Gastroesophageal sphincter (tissue), 4 donors: ENCODE measurements around the gene UCKL1. TPM values are rescaled to one million over a fixed set of nuclear protein-coding genes. Genes with fewer than 3 reads are reported as not detected.
"Not testable (repeated sequence)": the region's sequence is repeated elsewhere in the genome, so short reads cannot be mapped to it uniquely, and the experiment has no call there.

Source experiments
- ATAC-seq: fragments of 150-250 bp; one replicate; pipeline ENCODE4 v1.9.1; 2016; ENCODE audit warnings: mild to moderate bottlenecking, moderate library complexity
- H3K27ac ChIP-seq, 4 donors: fragments of 200-600 bp; sonication (generic) in 3 of 4; 1 replicate in 3 of 4; 2 replicates in 1 of 4; pipeline ENCODE4 v1.5.1; 2016 to 2019
- H3K27me3 ChIP-seq: fragments of 200-600 bp; sonication (generic); one replicate; pipeline ENCODE4 v1.5.1; 2019
- H3K36me3 ChIP-seq, 2 donors: fragments of 200-600 bp; sonication (generic); one replicate each; pipeline ENCODE4 v1.5.1; 2019; ENCODE audit warnings: control low read depth in 1 of 2
- H3K4me1 ChIP-seq, 3 donors: fragments of 200-600 bp; sonication (generic); 1 replicate in 2 of 3; 2 replicates in 1 of 3; pipeline ENCODE4 v1.5.1; 2016 to 2019; ENCODE audit warnings: control low read depth in 2 of 3
- H3K4me3 ChIP-seq, 2 donors: fragments of 200-600 bp; sonication (generic); one replicate each; pipeline ENCODE4 v1.5.1; 2019; ENCODE audit warnings: mild to moderate bottlenecking in 1 of 2, moderate library complexity in 1 of 2
- H3K9me3 ChIP-seq, 3 donors: fragments of 200-600 bp; sonication (generic); one replicate each; pipeline ENCODE4 v1.5.1; 2017 to 2019; ENCODE audit warnings: control low read depth in 2 of 3
- CTCF ChIP-seq, 4 experiments: fragments of 200-600 bp in 2 of 4; fragments of 450-650 bp in 2 of 4; sonication (generic) in 1 of 4; IDR thresholded peaks; one replicate each; pipeline ENCODE4 v1.5.1; 2017 to 2019; ENCODE audit warnings: antibody characterized with exemption in 4 of 4, mild to moderate bottlenecking in 2 of 4, moderate library complexity in 2 of 4
- EP300 ChIP-seq: sonication (generic); formaldehyde crosslinking; IDR thresholded peaks from one replicate; pipeline ENCODE4 v1.6.1; 2017; ENCODE audit warnings: antibody characterized with exemption, mild to moderate bottlenecking
- POLR2A ChIP-seq, 2 donors: fragments of 450-650 bp; IDR thresholded peaks; one replicate each; pipeline ENCODE4 v1.6.1; 2017; ENCODE audit warnings: antibody characterized with exemption in 2 of 2, mild to moderate bottlenecking in 2 of 2, moderate library complexity in 1 of 2
- POLR2AphosphoS5 ChIP-seq: sonication (generic); formaldehyde crosslinking; IDR thresholded peaks from one replicate; pipeline ENCODE4 v1.6.1; 2017; ENCODE audit warnings: antibody characterized with exemption
- WGBS, 2 donors: methylation state at CpG; one replicate each; pipeline ENCODE4 v1.1.5; 2018; ENCODE audit warnings: low coverage in 1 of 2; 5-methylcytosine and 5-hydroxymethylcytosine counted together
- total RNA-seq, 4 donors: library from RNA; depleted of rRNA; stranded (reverse); fragments of >200 nt; gene quantifications; one replicate each; pipeline ENCODE4 v1.1.0, GENCODE V29; 2016

UCKL1 gene
- total RNA-seq, 4 donors from 2014 or later: 19.8 to 27.7 (median 22.6) TPM

GRCh38 chr20:63919130-63919529, 37.1 kb downstream of the UCKL1 start:
- no peaks in the 10 kb centered on the region for H3K27me3 ChIP-seq
- TF ChIP-seq POLR2AphosphoS5 (no peak), POLR2A (IDR thresholded peaks at IDR 0.05) (no peak), CTCF (IDR thresholded peaks at IDR 0.05) (no peak), EP300 (no peak)
- no peak overlapping the region for H3K4me3 ChIP-seq
- H3K9me3 ChIP-seq: no peaks in the 10 kb centered on the region
- 85% methylated on average over 4 of the region's 19 CpGs; no CpG with 5 or more reads in 1 of the 2 donors for WGBS, 2 donors
- H3K27ac ChIP-seq: no peak overlapping the region
- H3K36me3 ChIP-seq: peaks cover 0 to 37% of the 10 kb centered on the region in 2 donors
- no peaks in the 10 kb centered on the region for H3K4me1 ChIP-seq
- no peak for ATAC-seq

GRCh38 chr20:63917811-63918210, 38.4 kb downstream of the UCKL1 start:
- ATAC-seq: no peak
- H3K36me3 ChIP-seq: peaks cover 0 to 37% of the 10 kb centered on the region in 2 donors
- no peaks in the 10 kb centered on the region for H3K4me1 ChIP-seq
- TF ChIP-seq CTCF (IDR thresholded peaks at IDR 0.05): no peak
- TF ChIP-seq POLR2A (IDR thresholded peaks at IDR 0.05): no peak
- no peak for TF ChIP-seq EP300
- no peak for TF ChIP-seq POLR2AphosphoS5
- H3K9me3 ChIP-seq: no peaks in the 10 kb centered on the region
- no peak overlapping the region for H3K4me3 ChIP-seq
- WGBS, 2 donors: 88 to 89% methylated on average over 2 to 5 of the region's 11 CpGs
- no peak overlapping the region for H3K27ac ChIP-seq
- no peaks in the 10 kb centered on the region for H3K27me3 ChIP-seq

GRCh38 chr20:63916371-63916939, 39.8 kb downstream of the UCKL1 start:
- not testable (repeated sequence) for ATAC-seq, H3K9me3 ChIP-seq, H3K4me3 ChIP-seq, H3K27ac ChIP-seq, H3K4me1 ChIP-seq, H3K27me3 ChIP-seq
- 87 to 93% methylated on average over 4 to 8 of the region's 8 CpGs for WGBS, 2 donors
- peaks cover 0 to 29% of the 10 kb centered on the region in 2 donors for H3K36me3 ChIP-seq

GRCh38 chr20:63915471-63915870, 40.7 kb downstream of the UCKL1 start:
- no peaks in the 10 kb centered on the region for H3K27me3 ChIP-seq
- 78 to 92% methylated on average over 3 to 6 of the region's 6 CpGs for WGBS, 2 donors
- ATAC-seq: no peak
- H3K27ac ChIP-seq: no peak overlapping the region
- H3K36me3 ChIP-seq: peaks cover 0 to 26% of the 10 kb centered on the region in 2 donors
- H3K4me1 ChIP-seq: peaks cover 0 to 15% (median 0%) of the 10 kb centered on the region in 3 donors
- no peaks in the 10 kb centered on the region for H3K9me3 ChIP-seq
- no peak overlapping the region for H3K4me3 ChIP-seq
- TF ChIP-seq EP300: no peak
- TF ChIP-seq POLR2A (IDR thresholded peaks at IDR 0.05): no peak
- no peak for TF ChIP-seq CTCF (IDR thresholded peaks at IDR 0.05)
- no peak for TF ChIP-seq POLR2AphosphoS5

- Histone ChIP-seq H3K27me3 (no peaks in the 10 kb centered on the region), H3K36me3 (peaks cover 0 to 14% of the 10 kb centered on the region in 2 donors), H3K27ac (no peak overlapping the region), H3K4me1 (peaks cover 0 to 32% (median 0%) of the 10 kb centered on the region in 3 donors), H3K4me3 (no peak overlapping the region), H3K9me3 (no peaks in the 10 kb centered on the region)
- 97 to 100% methylated on average over 4 of the region's 12 CpGs for WGBS, 2 donors
- ATAC-seq: no peak
- no peak for TF ChIP-seq POLR2AphosphoS5
- TF ChIP-seq CTCF (IDR thresholded peaks at IDR 0.05): no peak
- TF ChIP-seq POLR2A (IDR thresholded peaks at IDR 0.05): no peak
- no peak for TF ChIP-seq EP300
These were observed 42.4 kb downstream of the UCKL1 start for GRCh38 chr20:63913768-63914167.
